ENCODE data around the gene NTN1. TPM values are rescaled to one million over a fixed set of nuclear protein-coding genes. Genes with fewer than 3 reads are reported as not detected.

Gene NTN1
- total RNA-seq, 2 donors from 2014 or later = 0.69 to 1.5 TPM

DNA sequence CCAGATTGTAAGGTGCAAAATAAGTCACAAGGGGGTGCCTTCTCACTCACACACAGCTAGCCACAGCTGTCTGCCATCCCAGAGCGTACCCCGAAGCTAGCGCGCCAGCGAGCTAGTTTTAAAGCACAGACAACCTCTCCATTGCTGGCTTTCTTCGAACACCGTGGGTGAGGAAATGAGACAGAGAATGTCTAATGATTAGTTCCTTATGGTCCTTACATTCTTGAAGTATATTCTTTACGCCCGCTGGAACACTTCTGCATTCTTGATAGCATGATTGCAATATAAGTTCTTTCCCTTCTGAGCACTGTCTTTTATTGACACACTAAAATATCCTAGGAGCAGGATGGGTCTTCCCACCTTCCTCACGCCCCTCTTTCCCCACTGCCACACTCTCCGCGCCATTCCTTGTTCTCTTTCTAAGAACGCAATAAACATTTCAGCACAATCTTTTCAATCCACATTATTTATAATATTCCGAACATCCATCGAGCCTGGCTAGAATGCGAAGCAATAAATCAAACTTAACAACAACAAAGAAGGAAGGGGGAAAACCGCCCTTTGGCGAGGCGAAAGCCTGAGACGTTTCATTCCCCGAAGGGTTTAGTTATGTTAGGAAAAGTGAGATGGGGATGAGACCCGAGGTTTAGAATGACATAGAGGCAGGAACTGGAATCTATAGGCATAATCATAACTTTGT lies 251.3 kb downstream of the NTN1 start:
- DNase-seq = no peak
- H3K4me3 Mint-ChIP-seq = peak overlapping the region; percentile 0 to 7
- peak overlapping the region; percentile 27 for H3K27ac Mint-ChIP-seq

GRCh38 chr17:9273428-9274391 lies 252.4 kb downstream of the NTN1 start:
- H3K27ac Mint-ChIP-seq = peak overlapping the region; percentile 62
- no peaks in the 10 kb centered on the region for H3K9me3 Mint-ChIP-seq
- no peaks in the 10 kb centered on the region for H3K27me3 Mint-ChIP-seq (ENCODE audit: low read depth)
- peaks cover 33% of the 10 kb centered on the region for H3K4me1 Mint-ChIP-seq (ENCODE audit: low read depth)
- ATAC-seq (replicated peaks in 1 of 2) (peak; percentile 97 to 98), DNase-seq (peak; percentile 61 to 72)
- peak overlapping the region; percentile 54 to 79 for H3K4me3 Mint-ChIP-seq
- H3K36me3 Mint-ChIP-seq (ENCODE audit: insufficient read depth in 2 of 2) = peaks cover 0 to 3% of the 10 kb centered on the region in 2 donors

More for the DNA sequence above, 251.3 kb downstream of the NTN1 start:
- Mint-ChIP-seq H3K4me1 (ENCODE audit: low read depth) (peaks cover 33% of the 10 kb centered on the region), H3K27me3 (ENCODE audit: low read depth) (no peaks in the 10 kb centered on the region), H3K36me3 (ENCODE audit: insufficient read depth in 2 of 2) (peaks cover 0 to 3% of the 10 kb centered on the region in 2 donors), H3K9me3 (no peaks in the 10 kb centered on the region)
- no peak for ATAC-seq (replicated peaks in 1 of 2)

DNA sequence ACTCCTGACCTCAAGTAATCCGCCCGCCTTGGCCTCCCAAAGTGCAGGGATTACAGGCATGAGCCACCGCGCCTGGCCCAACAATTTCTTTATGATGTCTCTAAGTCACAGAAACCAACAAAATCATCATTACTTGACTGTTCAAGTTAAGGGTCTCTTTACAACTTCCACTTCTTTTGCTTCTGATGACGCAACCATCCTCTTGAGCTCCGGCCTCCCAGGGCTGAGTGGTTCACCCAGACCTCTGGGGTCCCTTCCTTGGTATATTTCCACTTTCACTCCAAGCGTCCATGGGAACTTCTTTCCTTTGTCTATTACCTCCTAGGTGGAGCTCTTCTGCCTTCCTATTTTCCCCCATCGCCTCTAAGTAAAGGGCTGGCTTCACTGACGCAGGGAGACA lies 253.7 kb downstream of the NTN1 start:
- peaks cover 0 to 2% of the 10 kb centered on the region in 2 donors for H3K36me3 Mint-ChIP-seq (ENCODE audit: insufficient read depth in 2 of 2)
- H3K4me1 Mint-ChIP-seq (ENCODE audit: low read depth) = peaks cover 33% of the 10 kb centered on the region
- H3K4me3 Mint-ChIP-seq = peak overlapping the region; percentile 21 to 35
- H3K9me3 Mint-ChIP-seq = no peaks in the 10 kb centered on the region
- ATAC-seq (replicated peaks in 1 of 2) (no peak), DNase-seq (no peak)
- H3K27me3 Mint-ChIP-seq (ENCODE audit: low read depth) = no peaks in the 10 kb centered on the region
- peak overlapping the region; percentile 45 for H3K27ac Mint-ChIP-seq

- Mint-ChIP-seq H3K4me1 (ENCODE audit: low read depth) (peaks cover 7% of the 10 kb centered on the region), H3K4me3 (no peak overlapping the region), H3K27me3 (ENCODE audit: low read depth) (no peaks in the 10 kb centered on the region), H3K27ac (no peak overlapping the region), H3K9me3 (no peaks in the 10 kb centered on the region), H3K36me3 (ENCODE audit: insufficient read depth in 2 of 2) (peaks cover 0 to 2% of the 10 kb centered on the region in 2 donors)
- no peak for ATAC-seq (replicated peaks in 1 of 2)
- DNase-seq = no peak
These were observed 258.6 kb downstream of the NTN1 start for GRCh38 chr17:9279893-9280292.

GRCh38 chr17:9283909-9284308 lies 262.6 kb downstream of the NTN1 start:
- ATAC-seq (replicated peaks in 1 of 2) = no peak

GRCh38 chr17:9284884-9285283 lies 263.6 kb downstream of the NTN1 start:
- DNase-seq = no peak
- no peak for ATAC-seq (replicated peaks in 1 of 2)
- Mint-ChIP-seq H3K27me3 (ENCODE audit: low read depth) (no peaks in the 10 kb centered on the region), H3K9me3 (peaks cover 0 to 2% of the 10 kb centered on the region in 2 donors), H3K4me1 (ENCODE audit: low read depth) (peaks cover 23% of the 10 kb centered on the region), H3K27ac (no peak overlapping the region), H3K36me3 (ENCODE audit: insufficient read depth in 2 of 2) (peaks cover 3 to 4% of the 10 kb centered on the region in 2 donors), H3K4me3 (no peak overlapping the region)

More at GRCh38 chr17:9283909-9284308, 262.6 kb downstream of the NTN1 start:
- DNase-seq = no peak
- Mint-ChIP-seq H3K36me3 (ENCODE audit: insufficient read depth in 2 of 2) (peaks cover 3% of the 10 kb centered on the region in 2 donors), H3K4me3 (no peak overlapping the region), H3K9me3 (peaks cover 0 to 2% of the 10 kb centered on the region in 2 donors), H3K4me1 (ENCODE audit: low read depth) (peaks cover 13% of the 10 kb centered on the region), H3K27me3 (ENCODE audit: low read depth) (no peaks in the 10 kb centered on the region), H3K27ac (no peak overlapping the region)

- H3K27me3 Mint-ChIP-seq (ENCODE audit: low read depth) = no peaks in the 10 kb centered on the region
- H3K36me3 Mint-ChIP-seq (ENCODE audit: insufficient read depth in 2 of 2) = peaks cover 3 to 4% of the 10 kb centered on the region in 2 donors
- no peak overlapping the region for H3K27ac Mint-ChIP-seq
- ATAC-seq (replicated peaks in 1 of 2) (no peak), DNase-seq (no peak)
- H3K4me3 Mint-ChIP-seq = no peak overlapping the region
- peaks cover 0 to 2% of the 10 kb centered on the region in 2 donors for H3K9me3 Mint-ChIP-seq
- peaks cover 32% of the 10 kb centered on the region for H3K4me1 Mint-ChIP-seq (ENCODE audit: low read depth)
These were observed 264.5 kb downstream of the NTN1 start for GRCh38 chr17:9285602-9286427.

- H3K36me3 Mint-ChIP-seq (ENCODE audit: insufficient read depth in 2 of 2) = peaks cover 3 to 4% of the 10 kb centered on the region in 2 donors
- no peak overlapping the region for H3K27ac Mint-ChIP-seq
- no peak overlapping the region for H3K4me3 Mint-ChIP-seq
- H3K4me1 Mint-ChIP-seq (ENCODE audit: low read depth) = peaks cover 36% of the 10 kb centered on the region
- peaks cover 0 to 2% of the 10 kb centered on the region in 2 donors for H3K9me3 Mint-ChIP-seq
- H3K27me3 Mint-ChIP-seq (ENCODE audit: low read depth) = no peaks in the 10 kb centered on the region
- ATAC-seq (replicated peaks in 1 of 2) (no peak), DNase-seq (no peak)
These were observed 265.1 kb downstream of the NTN1 start for GRCh38 chr17:9286434-9286833.

GRCh38 chr17:9287306-9287705 lies 266.0 kb downstream of the NTN1 start:
- Mint-ChIP-seq H3K4me1 (ENCODE audit: low read depth) (peaks cover 43% of the 10 kb centered on the region), H3K9me3 (peaks cover 0 to 2% of the 10 kb centered on the region in 2 donors), H3K4me3 (no peak overlapping the region), H3K36me3 (ENCODE audit: insufficient read depth in 2 of 2) (peaks cover 3 to 4% of the 10 kb centered on the region in 2 donors), H3K27me3 (ENCODE audit: low read depth) (no peaks in the 10 kb centered on the region), H3K27ac (no peak overlapping the region)
- DNase-seq (no peak), ATAC-seq (replicated peaks in 1 of 2) (no peak)

DNA sequence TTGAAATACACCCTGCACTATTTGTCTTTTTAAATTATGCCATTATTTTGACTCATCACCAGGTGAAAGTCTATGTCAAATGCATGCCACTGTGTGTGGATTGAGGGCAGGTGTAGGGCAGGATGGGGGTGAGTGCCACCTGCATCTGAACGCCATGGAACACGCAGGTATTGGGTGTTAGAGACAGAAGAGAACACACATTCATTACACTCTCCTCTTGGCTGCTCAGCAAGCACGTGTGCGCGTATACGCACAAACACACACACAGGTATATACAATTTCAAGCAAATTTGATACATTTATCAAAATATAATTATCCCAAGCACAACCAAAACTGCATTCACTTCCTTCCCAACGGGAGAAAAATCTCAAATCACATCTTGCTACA lies 268.9 kb downstream of the NTN1 start:
- peaks cover 0 to 2% of the 10 kb centered on the region in 2 donors for H3K9me3 Mint-ChIP-seq
- peaks cover 3 to 4% of the 10 kb centered on the region in 2 donors for H3K36me3 Mint-ChIP-seq (ENCODE audit: insufficient read depth in 2 of 2)
- H3K4me3 Mint-ChIP-seq = peak overlapping the region; percentile 58 to 73
- H3K27ac Mint-ChIP-seq = peak overlapping the region; percentile 66
- H3K27me3 Mint-ChIP-seq (ENCODE audit: low read depth) = no peaks in the 10 kb centered on the region
- ATAC-seq (replicated peaks in 1 of 2) (no peak), DNase-seq (peak in 1 of 2 donors; percentile 25)
- peaks cover 49% of the 10 kb centered on the region for H3K4me1 Mint-ChIP-seq (ENCODE audit: low read depth)

GRCh38 chr17:9291912-9292560 lies 270.7 kb downstream of the NTN1 start:
- DNase-seq = peak; percentile 60
- Mint-ChIP-seq H3K4me1 (ENCODE audit: low read depth) (peaks cover 41% of the 10 kb centered on the region), H3K4me3 (no peak overlapping the region)

DNA sequence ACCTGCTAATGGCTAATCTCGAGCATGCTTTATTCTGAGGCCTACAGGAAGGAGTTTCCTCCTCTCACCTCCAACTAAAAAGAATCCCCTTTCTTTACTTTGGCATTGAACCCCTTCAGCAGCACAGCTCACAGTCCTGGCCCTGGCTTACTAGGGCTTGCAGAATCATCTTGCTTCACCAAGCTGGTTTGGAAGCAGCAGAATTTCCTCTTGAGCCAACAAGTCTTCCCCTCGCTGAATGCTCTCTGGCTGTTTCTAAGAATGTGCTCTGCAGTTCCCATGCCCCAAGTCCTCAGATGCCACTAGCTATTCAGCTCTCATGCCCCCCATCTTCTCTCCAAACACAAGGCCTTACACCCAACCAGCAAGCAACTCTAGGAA lies 271.2 kb downstream of the NTN1 start:
- H3K4me1 Mint-ChIP-seq (ENCODE audit: low read depth) = peaks cover 46% of the 10 kb centered on the region
- DNase-seq (no peak), ATAC-seq (replicated peaks in 1 of 2) (no peak)
- no peaks in the 10 kb centered on the region for H3K27me3 Mint-ChIP-seq (ENCODE audit: low read depth)
- H3K27ac Mint-ChIP-seq = no peak overlapping the region
- H3K4me3 Mint-ChIP-seq = no peak overlapping the region
- peaks cover 3 to 4% of the 10 kb centered on the region in 2 donors for H3K36me3 Mint-ChIP-seq (ENCODE audit: insufficient read depth in 2 of 2)
- H3K9me3 Mint-ChIP-seq = peaks cover 0 to 2% of the 10 kb centered on the region in 2 donors

More at GRCh38 chr17:9291912-9292560, 270.7 kb downstream of the NTN1 start:
- Mint-ChIP-seq H3K9me3 (peaks cover 0 to 2% of the 10 kb centered on the region in 2 donors), H3K27me3 (ENCODE audit: low read depth) (no peaks in the 10 kb centered on the region), H3K36me3 (ENCODE audit: insufficient read depth in 2 of 2) (peaks cover 3 to 4% of the 10 kb centered on the region in 2 donors), H3K27ac (no peak overlapping the region)
- ATAC-seq (replicated peaks in 1 of 2) = peak in 1 of 2 donors; percentile 22
